ENCODE measurements around the gene RXFP1. TPM values are rescaled to one million over a fixed set of nuclear protein-coding genes. Genes with fewer than 3 reads are reported as not detected.
"Not testable (repeated sequence)": the region's sequence is repeated elsewhere in the genome, so short reads cannot be mapped to it uniquely, and the experiment has no call there.

The RXFP1 gene
- polyA plus RNA-seq, 1 donor: 0.18 TPM

DNA sequence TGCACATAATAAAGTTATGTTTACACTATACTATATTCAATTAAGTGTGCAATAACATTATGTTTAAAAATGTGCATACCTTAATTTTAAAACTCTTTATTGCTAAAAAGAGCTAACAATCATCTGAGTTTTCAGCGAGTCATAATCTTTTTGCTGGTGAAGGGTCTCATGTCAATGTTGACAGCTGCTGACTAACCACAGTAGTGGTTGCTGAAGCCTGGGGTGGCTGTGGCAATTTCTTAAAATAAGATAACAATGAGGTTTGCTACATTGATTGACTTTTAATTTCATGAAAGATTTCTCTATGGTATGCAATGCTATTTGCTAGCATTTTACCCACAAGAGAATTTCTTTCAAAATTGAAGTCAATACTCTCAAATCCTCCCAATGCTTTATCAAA, 91.4 kb downstream of the RXFP1 start:
- DNase-seq (ENCODE audit: low read depth): no peak

DNA sequence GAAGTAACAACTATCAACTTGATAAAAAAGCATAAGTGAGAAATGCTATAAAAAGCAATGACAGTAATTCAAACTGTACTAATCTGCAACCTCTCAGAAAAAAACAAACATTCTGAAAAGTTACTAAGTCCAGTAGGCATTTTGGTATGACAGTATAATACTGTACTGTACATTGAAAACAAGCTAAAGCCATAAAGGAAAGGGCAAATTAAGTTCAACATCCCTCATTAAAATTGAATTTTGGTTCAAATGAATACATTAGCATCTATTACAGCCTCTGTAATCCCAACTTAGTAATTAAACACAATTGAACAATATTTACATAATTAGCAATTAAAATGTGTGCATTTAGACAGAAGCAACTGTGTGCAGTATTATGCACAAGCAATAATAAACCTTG, 96.3 kb downstream of the RXFP1 start:
- DNase-seq (ENCODE audit: low read depth): no peak

DNA sequence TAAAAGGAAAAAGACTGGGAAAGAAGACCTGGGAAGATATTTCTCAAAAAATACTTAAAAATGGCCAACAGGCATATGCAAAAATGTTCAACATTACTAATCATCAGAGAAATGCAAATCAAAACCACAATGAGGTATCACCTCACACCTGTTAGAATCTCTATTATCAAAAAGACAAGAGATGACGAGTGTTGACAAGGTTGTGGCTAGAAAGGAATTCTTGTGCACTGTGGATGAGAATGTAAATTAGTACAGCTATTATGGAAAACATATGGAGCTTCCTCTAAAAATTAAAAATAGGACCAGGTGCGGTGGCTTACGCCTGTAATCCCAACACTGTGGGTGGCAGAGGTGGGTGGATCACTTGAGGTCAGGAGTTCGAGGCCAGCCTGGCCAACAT, 100.0 kb downstream of the RXFP1 start:
- no peak for DNase-seq (ENCODE audit: low read depth)

DNA sequence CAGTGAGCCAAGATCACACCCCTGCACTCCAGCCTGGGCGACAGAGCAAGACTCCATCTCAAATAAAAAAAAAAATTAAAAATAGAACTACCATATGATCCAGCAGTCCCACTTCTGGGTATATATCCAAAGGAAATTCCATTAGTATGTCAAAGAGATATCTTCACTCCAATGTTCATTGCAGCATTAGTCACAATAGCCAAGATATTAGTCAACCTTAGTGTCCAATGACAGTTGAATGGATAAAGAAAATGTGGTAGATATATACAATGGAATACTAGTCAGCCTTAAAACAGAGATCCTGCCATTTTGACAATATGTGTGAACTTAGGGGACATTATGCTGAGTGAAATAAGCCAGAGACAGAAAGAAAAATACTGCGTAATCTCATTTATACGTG, 100.6 kb downstream of the RXFP1 start:
- DNase-seq (ENCODE audit: low read depth): no peak

DNA sequence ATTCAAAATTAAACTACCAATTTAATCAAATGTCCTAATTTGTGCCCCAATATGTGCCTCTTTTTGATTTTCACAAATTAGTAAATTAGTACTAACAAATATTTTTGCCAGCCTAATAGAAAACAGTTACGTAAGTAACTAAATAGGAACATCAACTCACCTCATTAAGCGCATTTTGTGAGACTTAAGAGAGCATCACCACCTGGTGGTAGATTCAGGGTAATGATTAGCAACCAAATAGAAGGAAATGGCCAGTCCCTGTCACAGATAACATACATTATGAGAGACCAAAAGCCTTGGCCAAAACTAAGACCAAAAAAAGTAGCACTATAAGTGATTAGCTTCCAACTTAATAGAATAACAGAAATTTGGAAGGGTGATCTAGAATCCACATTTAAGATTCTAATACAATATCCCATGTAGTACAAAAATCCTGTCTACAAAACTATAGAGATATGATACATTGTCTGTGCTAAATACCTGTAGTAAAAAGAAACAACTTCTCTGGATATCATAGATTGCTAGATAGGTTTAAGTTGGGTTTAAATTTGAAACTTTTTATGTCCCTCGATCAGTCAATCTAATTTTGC, 103.3 kb downstream of the RXFP1 start:
- peak; percentile 13 for DNase-seq (ENCODE audit: low read depth)

DNA sequence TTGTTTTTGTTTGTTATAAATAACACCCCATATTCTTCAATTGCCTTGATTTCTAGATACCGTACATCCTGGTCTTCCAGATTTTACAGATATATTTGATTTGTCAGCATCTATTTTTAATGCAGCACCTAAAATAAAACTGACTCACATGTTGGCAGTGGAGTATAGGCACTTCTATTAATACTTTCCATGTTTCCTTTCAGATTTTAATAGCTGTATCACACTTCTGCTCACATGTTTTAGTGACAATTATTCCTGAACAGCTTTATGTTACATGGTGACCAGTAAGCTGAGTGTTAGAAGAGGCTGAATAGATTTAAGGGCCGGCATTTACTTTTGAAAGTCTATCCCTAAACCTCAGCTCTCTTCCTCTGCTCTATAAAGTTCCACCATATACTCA, 103.9 kb downstream of the RXFP1 start:
- DNase-seq (ENCODE audit: low read depth): no peak

DNA sequence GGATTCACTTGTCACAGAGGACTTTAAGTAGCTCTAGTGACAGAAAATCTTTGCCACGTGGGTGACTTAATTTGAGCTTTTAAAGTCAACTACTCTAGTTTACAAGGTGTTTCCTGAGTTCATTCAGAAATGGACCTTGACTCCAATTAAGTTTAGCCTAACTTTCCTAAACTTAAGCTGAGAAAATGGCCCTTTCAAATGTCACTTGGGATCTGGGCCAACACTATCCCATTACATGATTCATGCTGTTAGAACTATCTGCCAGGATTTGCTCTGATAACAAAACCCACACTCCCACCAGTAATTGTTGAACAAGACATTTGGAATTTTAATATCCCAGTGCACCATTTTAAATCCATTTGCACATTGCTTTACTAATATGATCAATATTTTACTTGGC, 109.2 kb downstream of the RXFP1 start:
- DNase-seq (ENCODE audit: low read depth): no peak

DNA sequence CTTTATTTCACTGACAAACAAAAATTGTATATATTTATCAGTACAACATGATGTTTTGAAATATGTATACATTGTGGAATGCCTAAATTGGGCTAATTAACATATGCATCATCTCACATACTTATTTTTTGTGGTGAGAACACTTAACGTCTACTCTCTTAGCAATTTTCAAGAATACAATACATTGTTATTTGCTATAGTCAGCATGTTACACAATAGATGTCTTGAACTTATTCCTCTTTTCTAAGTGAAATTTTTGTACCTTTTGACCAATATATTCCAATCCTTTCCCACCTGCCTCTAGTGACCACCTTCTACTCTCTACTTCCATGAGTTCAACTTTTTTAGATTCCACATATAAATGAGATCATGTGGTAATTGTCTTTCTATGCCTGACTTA, 114.9 kb downstream of the RXFP1 start:
- DNase-seq (ENCODE audit: low read depth): no peak

DNA sequence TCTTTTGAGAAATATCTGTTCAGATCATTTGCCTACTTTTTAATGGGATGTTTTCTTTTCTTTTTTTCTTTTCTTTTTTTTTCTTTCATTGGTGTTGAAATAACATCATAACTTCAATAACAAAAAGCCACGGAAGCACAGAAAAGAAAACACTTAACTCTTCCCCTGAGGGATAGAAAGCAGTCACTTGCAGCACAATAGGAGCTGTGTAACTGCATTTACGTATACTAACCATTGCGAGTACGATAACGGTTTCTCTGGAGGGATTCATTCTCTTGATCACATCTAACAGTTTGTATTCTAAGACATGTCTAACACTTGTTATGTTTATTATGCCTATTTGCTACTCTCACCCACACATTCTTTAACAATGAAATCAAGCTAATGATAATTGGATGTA, 122.7 kb downstream of the RXFP1 start:
- no peak for DNase-seq (ENCODE audit: low read depth)

DNA sequence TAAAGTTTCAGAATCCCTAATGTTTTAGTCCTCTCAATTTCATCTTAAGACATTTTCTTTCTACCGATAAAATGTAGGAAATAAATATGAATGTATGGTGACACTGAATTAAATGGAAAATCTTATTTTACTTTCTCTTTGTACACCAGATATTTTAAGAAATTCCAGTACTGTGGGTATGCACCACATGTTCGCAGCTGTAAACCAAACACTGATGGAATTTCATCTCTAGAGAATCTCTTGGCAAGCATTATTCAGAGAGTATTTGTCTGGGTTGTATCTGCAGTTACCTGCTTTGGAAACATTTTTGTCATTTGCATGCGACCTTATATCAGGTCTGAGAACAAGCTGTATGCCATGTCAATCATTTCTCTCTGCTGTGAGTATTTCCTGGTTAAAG, 123.1 kb downstream of the RXFP1 start:
- no peak for DNase-seq (ENCODE audit: low read depth)

DNA sequence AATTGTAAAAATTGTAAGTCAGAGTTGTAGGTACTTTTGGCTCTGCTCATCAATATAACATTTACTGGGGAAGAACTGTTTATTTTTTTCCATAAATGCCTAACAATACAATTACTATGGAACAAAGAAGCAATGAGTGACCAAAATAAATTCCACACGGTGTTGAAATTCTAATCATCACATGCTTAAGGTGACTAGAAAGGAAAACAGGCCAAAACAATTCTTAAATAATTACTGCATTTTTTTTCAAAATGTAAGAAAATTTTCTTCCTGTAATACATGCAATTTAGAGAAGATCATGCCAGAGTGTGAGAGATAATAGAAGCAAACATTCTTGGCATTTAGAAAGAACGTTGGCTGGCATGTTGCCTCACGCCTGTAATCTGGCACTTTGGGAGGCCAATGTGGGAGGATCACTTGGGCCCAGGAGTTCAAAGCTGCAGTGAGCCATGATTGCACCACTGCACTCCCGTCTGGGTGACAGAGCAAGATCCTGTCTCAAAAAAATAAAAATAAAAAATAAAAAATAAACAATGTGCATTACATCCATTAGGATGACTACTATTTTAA, 127.5 kb downstream of the RXFP1 start:
- no peak for DNase-seq (ENCODE audit: low read depth)

DNA sequence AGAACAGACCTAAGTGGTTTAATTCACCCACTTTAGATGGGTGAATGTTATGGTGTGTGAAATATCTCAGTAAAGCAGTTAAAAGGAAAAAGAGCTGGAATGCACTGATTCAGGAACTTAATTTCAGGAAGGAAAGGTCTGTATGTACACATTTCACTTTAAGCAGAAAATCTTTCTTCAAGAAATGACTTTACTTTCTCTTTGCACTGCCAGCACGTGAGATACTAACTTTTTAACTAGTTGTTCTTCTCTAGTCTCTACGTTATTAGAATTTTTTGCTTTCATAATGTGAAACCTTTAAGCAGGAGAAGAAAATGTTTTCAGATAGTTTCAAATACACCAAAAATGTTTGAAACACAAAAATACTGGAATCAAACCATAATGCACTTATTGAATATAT, 131.2 kb downstream of the RXFP1 start:
- no peak for DNase-seq (ENCODE audit: low read depth)

DNA sequence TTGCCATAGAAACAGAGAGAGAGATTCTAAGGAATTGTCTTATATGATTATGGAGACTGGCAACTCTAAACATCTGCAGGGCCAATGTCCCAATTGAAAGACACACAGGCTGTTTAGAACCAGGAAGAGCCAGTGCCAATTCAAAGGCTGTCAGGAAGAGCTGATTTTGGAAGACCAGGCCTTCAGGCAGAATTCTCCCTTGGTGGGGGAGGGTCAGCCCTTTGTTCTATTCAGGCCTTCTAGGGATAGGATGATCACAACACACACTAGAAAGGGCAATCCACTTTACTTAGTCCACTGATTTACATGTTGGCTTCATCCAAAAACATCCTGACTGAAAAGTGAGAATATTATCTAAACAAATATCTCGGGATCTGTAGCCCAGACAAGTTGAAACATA, 134.8 kb downstream of the RXFP1 start:
- DNase-seq (ENCODE audit: low read depth): no peak

DNA sequence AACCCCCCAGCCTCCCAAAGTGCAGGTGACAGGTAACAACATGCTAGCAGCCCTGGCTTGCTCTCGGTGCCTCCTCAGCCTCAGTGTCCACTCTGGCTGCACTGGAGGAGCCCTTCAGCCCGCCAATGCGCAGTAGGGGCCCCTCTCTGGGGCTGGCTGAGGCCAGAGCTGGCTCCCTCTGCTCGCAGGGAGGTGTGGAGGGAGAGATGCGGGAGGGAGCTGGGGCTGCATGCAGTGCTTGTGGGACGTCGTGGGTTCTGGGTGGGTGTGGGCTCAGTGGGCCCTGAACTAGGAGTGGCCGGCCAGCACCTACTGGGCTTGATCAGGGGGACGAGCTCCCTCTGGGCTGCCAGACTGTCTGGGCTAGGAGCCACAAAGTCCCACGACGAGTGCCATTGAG, 135.6 kb downstream of the RXFP1 start:
- no peak for DNase-seq (ENCODE audit: low read depth)

DNA sequence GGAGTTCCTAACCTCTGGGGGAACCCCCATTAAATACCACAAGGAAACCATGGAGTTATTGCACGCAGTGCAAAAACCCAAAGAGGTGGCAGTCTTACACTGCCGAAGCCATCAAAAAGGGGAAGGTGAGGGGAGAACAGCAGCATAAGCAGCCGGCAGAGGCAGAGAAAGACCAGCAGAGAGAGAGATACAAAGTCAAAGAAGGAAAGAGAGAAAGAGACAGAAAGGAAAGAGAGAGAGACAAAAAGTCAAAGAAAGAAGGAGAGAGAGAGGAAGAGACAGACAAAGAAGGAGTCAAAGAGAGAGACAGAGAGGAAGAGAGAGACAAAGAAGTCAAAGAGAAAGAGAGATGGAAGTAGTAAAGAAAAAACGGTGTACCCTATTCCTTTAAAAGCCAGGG, 141.6 kb downstream of the RXFP1 start:
- DNase-seq (ENCODE audit: low read depth): not testable (repeated sequence)

DNA sequence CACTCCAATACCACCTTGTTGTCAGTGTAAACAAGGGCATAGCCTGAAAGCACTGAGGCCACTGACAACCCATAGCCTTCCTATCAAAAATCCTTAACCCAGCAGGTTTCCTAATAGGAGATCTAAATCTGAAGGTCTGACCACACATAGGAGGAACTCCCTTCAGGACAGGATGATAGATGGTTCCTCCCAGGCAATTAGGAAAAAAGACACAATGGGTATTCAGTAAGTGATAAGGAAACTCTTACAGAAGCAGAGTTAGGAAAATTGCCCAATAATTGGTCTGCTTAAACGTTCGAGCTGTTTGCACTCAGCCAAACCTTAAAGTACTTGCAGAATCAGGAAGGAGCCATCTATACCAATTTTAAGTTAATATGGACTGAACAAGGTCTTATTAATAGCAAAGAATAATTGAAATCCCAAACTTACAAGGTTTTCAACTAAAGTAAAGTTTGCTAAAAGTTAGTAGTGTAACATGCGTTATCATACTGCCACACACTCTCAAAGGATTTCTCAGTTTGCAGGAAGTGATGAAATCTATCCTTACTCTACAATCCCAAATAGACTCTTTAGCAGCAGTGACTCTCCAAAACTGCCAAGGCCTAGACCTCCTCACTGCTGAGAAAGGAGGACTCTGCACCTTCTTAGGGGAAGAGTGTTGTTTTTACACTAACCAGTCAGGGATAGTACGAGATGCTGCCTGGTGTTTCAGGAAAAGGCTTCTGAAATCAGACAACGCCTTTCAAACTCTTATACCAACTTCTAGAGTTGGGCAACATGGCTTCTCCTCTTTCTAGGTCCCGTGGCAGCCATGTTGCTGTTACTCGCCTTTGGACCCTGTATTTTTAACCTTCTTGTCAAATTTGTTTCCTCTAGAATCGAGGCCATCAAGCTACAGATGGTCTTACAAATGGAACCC, 142.3 kb downstream of the RXFP1 start:
- DNase-seq (ENCODE audit: low read depth): not testable (repeated sequence)

DNA sequence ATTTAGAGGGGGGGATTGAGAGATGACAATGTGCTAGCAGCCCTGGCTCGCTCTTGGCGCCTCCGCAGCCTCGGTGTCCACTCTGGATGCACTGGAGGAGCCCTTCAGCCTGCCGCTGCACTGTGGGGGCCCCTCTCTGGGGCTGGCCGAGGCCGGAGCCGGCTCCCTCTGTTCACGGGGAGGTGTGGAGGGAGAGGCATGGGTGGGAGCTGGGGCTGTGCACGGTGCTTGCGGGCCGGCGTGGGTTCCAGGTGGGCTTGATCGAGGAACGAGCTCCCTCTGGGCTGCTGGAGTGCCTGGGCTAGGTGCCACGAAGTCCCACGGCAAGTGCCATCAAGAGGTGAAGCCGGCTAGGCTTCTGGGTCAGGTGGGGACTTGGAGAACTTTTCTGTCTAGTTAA, 143.1 kb downstream of the RXFP1 start:
- no peak for DNase-seq (ENCODE audit: low read depth)

DNA sequence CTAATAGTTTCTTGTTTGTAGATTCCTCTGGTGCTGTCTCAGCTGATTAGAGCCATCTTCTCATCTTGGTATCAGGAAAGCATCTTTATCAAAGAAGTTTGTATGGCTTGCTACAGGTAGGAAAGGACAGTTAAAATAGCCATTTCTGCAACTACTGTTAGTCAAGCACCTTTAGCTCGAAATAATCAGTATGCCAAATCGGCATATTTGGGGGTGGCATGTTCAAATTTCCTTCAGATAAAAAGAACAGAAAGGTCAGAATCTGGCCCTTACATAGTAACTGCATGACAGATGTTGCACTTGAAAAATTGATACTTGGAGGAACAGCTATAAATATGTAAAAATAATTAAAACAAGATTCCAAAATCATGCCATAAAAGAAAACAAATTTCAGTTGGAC, 145.2 kb downstream of the RXFP1 start:
- no peak for DNase-seq (ENCODE audit: low read depth)

DNA sequence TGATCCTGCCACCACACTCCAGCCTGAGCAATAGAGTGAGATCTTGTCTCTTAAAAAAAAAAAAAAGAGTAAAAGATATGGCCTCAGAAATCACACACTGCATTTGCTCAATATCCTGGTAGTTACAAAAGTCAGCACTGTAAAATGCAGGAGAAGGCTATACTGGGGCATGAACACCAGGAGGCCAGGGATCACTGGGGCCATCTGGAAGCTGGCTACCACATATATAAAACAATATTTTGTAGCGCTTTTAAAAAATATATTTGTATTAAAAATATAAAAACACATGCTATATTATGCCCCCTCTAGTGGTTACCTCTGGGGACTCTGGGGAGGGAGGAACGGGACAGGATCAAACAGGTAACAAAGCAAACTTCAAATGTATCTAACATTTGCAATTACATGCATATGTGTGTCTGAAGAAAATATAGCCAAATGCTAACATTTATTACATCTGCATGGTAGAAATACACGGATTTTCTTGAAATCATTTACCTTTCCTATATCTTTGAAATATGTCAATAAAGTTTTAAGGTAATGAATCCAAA, 146.0 kb downstream of the RXFP1 start:
- DNase-seq (ENCODE audit: low read depth): no peak

DNA sequence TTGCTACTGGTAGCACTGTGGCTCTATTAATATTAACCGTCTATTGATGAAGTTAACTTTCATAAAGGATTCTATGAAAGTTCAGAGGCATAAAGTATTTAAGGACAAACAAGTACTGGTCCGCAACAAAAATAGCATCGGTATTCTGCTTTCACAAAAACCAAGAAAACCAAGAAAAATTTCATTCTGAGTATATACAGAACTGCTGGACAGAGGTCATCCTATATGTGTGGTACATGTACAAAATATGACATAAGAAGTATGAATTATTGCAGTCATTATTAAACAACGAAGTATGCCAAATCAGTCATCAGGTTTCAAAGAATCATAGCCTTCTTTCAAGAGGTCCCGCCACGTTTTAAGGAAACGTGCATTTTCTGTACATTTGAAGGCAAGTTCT, 147.6 kb downstream of the RXFP1 start:
- DNase-seq (ENCODE audit: low read depth): no peak

DNA sequence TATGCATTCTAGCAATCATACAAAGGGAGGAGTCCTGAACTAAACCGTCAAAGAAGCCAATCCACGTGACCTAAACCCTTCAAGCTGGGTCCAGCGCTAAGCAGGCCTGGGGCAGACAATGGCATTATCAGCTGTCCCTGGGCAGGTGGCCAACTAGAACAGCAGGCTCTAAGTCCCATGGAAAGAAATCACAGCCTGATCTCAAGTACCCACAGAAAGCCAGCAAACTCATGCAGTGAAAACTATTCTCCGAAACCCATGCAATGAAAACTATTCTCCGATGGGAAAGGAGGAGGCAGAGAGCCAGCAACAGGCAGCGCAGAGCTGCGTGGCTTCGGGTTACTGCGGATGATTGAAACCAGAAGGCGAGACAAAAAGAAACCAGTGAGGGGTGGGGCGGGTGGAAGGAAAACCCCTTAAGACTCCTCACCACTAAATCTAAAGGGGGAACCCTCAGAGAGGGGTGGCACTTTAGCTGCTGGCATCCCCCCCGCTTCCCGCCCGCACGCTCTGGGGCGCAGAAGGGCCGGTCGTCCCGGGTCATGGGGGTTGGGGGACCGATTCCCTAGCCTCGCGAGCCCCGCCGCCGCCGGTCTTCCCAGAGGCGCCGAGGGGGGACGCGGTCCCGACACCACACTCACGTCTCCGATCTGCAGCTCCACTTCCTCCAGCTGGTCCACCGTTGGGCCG, 149.4 kb downstream of the RXFP1 start:
- peak; percentile 46 for DNase-seq (ENCODE audit: low read depth)

DNA sequence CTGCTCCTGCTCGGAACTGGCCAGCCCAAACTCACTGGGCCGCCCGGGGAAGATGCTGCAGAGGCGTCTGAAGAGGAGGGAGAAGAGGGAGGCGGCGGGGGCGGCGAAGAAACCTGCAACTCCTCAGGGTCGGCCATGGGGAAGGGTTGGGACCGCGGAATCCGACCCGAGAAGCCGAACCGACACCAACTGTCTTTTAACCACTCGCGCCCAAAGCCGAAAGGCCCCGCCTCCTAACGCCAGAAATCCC, 149.9 kb downstream of the RXFP1 start, which contains the start of gene C4orf46:
Gene C4orf46, minus strand, starts transcription at position 223 of the 250 bp plus-strand sequence. Its CDS starts 86 bp downstream, at position 137.
- DNase-seq (ENCODE audit: low read depth): no peak
